GM23338 (cell line): ENCODE measurements around the gene SYTL1. TPM values are rescaled to one million over a fixed set of nuclear protein-coding genes. Genes with fewer than 3 reads are reported as not detected.

Experiments used
- ATAC-seq: fragments of 200-7000 bp; cut with Tn5 transposase; 3 replicates; pipeline ENCODE4 v1.9.1; 2020
- DNase-seq: peaks from one replicate; pipeline ENCODE4 v3.0.0-alpha.2; 2015; ENCODE audit warnings: low spot score
- H2AFZ ChIP-seq: fragments of 200-600 bp; sonication (generic); 2 replicates; pipeline ENCODE4 v1.8.0; 2016; ENCODE audit warnings: antibody characterized with exemption, mild to moderate bottlenecking, moderate library complexity
- H3F3A ChIP-seq: fragments of 200-600 bp; sonication (generic); replicated peaks from 2 replicates; pipeline ENCODE4 v1.8.0; 2017; ENCODE audit warnings: antibody characterized with exemption, mixed run types, low read depth
- H3K27ac ChIP-seq: fragments of 200-600 bp; sonication (generic); 2 replicates; pipeline ENCODE4 v1.6.1; 2016; ENCODE audit warnings: low read depth
- H3K27me3 ChIP-seq: fragments of 200-600 bp; sonication (generic); 2 replicates; pipeline ENCODE4 v1.8.0; 2016; ENCODE audit warnings: mild to moderate bottlenecking, mixed run types, moderate library complexity; ENCODE audit not compliant: insufficient read depth
- H3K36me3 ChIP-seq: fragments of 200-600 bp; sonication (generic); 2 replicates; pipeline ENCODE4 v1.8.0; 2016; ENCODE audit warnings: mild to moderate bottlenecking; ENCODE audit not compliant: insufficient read depth
- H3K4me1 ChIP-seq: fragments of 200-600 bp; sonication (generic); 2 replicates; pipeline ENCODE4 v1.8.0; 2016; ENCODE audit warnings: mild to moderate bottlenecking, moderate library complexity; ENCODE audit not compliant: insufficient read depth
- H3K4me2 ChIP-seq: fragments of 200-600 bp; sonication (generic); 2 replicates; pipeline ENCODE4 v1.7.1; 2017; ENCODE audit warnings: mixed run types
- H3K4me3 ChIP-seq: fragments of 200-600 bp; sonication (generic); 2 replicates; pipeline ENCODE4 v1.6.1; 2016; ENCODE audit warnings: mixed run types
- H3K79me2 ChIP-seq: fragments of 200-600 bp; sonication (generic); replicated peaks from 2 replicates; pipeline ENCODE4 v1.8.0; 2017; ENCODE audit warnings: mild to moderate bottlenecking; ENCODE audit not compliant: insufficient read depth
- H3K9me2 ChIP-seq: fragments of 200-600 bp; sonication (generic); 2 replicates; pipeline ENCODE4 v1.8.0; 2017; ENCODE audit not compliant: insufficient read depth
- H4K20me1 ChIP-seq: fragments of 200-600 bp; sonication (generic); replicated peaks from 2 replicates; pipeline ENCODE4 v1.8.0; 2017; ENCODE audit warnings: mild to moderate bottlenecking; ENCODE audit not compliant: insufficient read depth
- H3K27ac Mint-ChIP-seq: 2 replicates; pipeline ENCODE4 v1.8.0; 2020; ENCODE audit warnings: inconsistent platforms, mild to moderate bottlenecking, moderate library complexity, mixed read lengths
- H3K27me3 Mint-ChIP-seq: 3 replicates; pipeline ENCODE4 v1.8.0; 2022; ENCODE audit warnings: low read depth, mild to moderate bottlenecking, moderate library complexity, mixed read lengths, inconsistent platforms; ENCODE audit not compliant: insufficient read depth, poor library complexity
- H3K36me3 Mint-ChIP-seq: 3 replicates; pipeline ENCODE4 v1.8.0; 2021; ENCODE audit warnings: low read depth, mild to moderate bottlenecking, inconsistent platforms, moderate library complexity, mixed read lengths
- H3K4me1 Mint-ChIP-seq: 3 replicates; pipeline ENCODE4 v1.8.0; 2020; ENCODE audit warnings: mild to moderate bottlenecking, inconsistent platforms, mixed read lengths
- H3K4me3 Mint-ChIP-seq: 3 replicates; pipeline ENCODE4 v1.8.0; 2021; ENCODE audit warnings: moderate library complexity, mild to moderate bottlenecking, inconsistent platforms, mixed read lengths
- H3K9me3 Mint-ChIP-seq: 3 replicates; pipeline ENCODE4 v1.8.0; 2020; ENCODE audit warnings: moderate library complexity, mild to moderate bottlenecking, inconsistent platforms, mixed read lengths
- EZH2 ChIP-seq: fragments of 200-600 bp; sonication (generic); IDR thresholded peaks from one replicate; pipeline ENCODE4 v1.8.0; 2017; ENCODE audit warnings: antibody characterized with exemption, mild to moderate bottlenecking, low read depth; ENCODE audit not compliant: unreplicated experiment
- EZH2phosphoT487 ChIP-seq: fragments of 200-600 bp; sonication (generic); IDR thresholded peaks from one replicate; pipeline ENCODE4 v1.8.1; 2018; ENCODE audit warnings: antibody characterized with exemption; ENCODE audit not compliant: unreplicated experiment
- JUNB ChIP-seq: IDR thresholded peaks from one replicate; pipeline ENCODE4 v1.6.1; 2016; ENCODE audit warnings: antibody characterized with exemption; ENCODE audit not compliant: unreplicated experiment
- NANOG ChIP-seq: IDR thresholded peaks from 2 replicates; pipeline ENCODE4 v1.6.1; 2016; ENCODE audit warnings: antibody characterized with exemption, borderline replicate concordance
- POLR2AphosphoS5 ChIP-seq: IDR thresholded peaks from 2 replicates; pipeline ENCODE4 v1.6.1; 2016; ENCODE audit warnings: antibody characterized with exemption, low read depth
- STAT1 ChIP-seq: IDR thresholded peaks from one replicate; pipeline ENCODE4 v1.6.1; 2016; ENCODE audit warnings: antibody characterized with exemption; ENCODE audit not compliant: unreplicated experiment
- ZNF331 ChIP-seq: fragments of 250-450 bp; sonication (Bioruptor Pico); IDR thresholded peaks from 2 replicates; pipeline ENCODE4 v1.5.0; 2020; ENCODE audit warnings: low read depth, mild to moderate bottlenecking, moderate library complexity
- polyA plus RNA-seq: library from polyadenylated mRNA; unstranded; fragments of >200 nt; fragmentation: Nextera tagmentation; extraction: Ambion mirVana; gene quantifications from 2 replicates; pipeline ENCODE4 v1.2.1, GENCODE V29; 2016
- total RNA-seq: library from RNA; depleted of rRNA; stranded (reverse); fragments of >200 nt; shearing (Covaris generic); gene quantifications from 2 replicates; pipeline ENCODE4 v1.2.3, GENCODE V29; 2014
- TF ChIP-seq, protein P1 (sequence below): fragments of 250-450 bp; sonication (Bioruptor Pico); IDR thresholded peaks from 2 replicates; pipeline ENCODE4 v1.5.0; 2020; ENCODE audit warnings: mild to moderate bottlenecking, moderate library complexity
- TF ChIP-seq, protein P2 (sequence below): IDR thresholded peaks from 2 replicates; pipeline ENCODE4 v1.6.1; 2016; ENCODE audit warnings: antibody characterized with exemption

The SYTL1 gene
- total and polyA plus RNA-seq, 2 experiments from 2014 or later, result 4.9 to 12.3 TPM

DNA sequence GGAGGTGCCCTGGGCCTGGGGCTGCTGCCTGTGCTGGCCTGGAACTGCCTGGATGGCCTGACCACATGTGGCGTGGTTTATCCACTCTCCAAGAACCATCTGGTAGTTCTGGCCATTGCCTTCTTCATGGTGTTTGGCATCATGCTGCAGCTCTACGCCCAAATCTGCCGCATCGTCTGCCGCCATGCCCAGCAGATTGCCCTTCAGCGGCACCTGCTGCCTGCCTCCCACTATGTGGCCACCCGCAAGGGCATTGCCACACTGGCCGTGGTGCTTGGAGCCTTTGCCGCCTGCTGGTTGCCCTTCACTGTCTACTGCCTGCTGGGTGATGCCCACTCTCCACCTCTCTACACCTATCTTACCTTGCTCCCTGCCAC lies 52.4 kb downstream of the SYTL1 start (continued):
- TF ChIP-seq, protein P1, sequence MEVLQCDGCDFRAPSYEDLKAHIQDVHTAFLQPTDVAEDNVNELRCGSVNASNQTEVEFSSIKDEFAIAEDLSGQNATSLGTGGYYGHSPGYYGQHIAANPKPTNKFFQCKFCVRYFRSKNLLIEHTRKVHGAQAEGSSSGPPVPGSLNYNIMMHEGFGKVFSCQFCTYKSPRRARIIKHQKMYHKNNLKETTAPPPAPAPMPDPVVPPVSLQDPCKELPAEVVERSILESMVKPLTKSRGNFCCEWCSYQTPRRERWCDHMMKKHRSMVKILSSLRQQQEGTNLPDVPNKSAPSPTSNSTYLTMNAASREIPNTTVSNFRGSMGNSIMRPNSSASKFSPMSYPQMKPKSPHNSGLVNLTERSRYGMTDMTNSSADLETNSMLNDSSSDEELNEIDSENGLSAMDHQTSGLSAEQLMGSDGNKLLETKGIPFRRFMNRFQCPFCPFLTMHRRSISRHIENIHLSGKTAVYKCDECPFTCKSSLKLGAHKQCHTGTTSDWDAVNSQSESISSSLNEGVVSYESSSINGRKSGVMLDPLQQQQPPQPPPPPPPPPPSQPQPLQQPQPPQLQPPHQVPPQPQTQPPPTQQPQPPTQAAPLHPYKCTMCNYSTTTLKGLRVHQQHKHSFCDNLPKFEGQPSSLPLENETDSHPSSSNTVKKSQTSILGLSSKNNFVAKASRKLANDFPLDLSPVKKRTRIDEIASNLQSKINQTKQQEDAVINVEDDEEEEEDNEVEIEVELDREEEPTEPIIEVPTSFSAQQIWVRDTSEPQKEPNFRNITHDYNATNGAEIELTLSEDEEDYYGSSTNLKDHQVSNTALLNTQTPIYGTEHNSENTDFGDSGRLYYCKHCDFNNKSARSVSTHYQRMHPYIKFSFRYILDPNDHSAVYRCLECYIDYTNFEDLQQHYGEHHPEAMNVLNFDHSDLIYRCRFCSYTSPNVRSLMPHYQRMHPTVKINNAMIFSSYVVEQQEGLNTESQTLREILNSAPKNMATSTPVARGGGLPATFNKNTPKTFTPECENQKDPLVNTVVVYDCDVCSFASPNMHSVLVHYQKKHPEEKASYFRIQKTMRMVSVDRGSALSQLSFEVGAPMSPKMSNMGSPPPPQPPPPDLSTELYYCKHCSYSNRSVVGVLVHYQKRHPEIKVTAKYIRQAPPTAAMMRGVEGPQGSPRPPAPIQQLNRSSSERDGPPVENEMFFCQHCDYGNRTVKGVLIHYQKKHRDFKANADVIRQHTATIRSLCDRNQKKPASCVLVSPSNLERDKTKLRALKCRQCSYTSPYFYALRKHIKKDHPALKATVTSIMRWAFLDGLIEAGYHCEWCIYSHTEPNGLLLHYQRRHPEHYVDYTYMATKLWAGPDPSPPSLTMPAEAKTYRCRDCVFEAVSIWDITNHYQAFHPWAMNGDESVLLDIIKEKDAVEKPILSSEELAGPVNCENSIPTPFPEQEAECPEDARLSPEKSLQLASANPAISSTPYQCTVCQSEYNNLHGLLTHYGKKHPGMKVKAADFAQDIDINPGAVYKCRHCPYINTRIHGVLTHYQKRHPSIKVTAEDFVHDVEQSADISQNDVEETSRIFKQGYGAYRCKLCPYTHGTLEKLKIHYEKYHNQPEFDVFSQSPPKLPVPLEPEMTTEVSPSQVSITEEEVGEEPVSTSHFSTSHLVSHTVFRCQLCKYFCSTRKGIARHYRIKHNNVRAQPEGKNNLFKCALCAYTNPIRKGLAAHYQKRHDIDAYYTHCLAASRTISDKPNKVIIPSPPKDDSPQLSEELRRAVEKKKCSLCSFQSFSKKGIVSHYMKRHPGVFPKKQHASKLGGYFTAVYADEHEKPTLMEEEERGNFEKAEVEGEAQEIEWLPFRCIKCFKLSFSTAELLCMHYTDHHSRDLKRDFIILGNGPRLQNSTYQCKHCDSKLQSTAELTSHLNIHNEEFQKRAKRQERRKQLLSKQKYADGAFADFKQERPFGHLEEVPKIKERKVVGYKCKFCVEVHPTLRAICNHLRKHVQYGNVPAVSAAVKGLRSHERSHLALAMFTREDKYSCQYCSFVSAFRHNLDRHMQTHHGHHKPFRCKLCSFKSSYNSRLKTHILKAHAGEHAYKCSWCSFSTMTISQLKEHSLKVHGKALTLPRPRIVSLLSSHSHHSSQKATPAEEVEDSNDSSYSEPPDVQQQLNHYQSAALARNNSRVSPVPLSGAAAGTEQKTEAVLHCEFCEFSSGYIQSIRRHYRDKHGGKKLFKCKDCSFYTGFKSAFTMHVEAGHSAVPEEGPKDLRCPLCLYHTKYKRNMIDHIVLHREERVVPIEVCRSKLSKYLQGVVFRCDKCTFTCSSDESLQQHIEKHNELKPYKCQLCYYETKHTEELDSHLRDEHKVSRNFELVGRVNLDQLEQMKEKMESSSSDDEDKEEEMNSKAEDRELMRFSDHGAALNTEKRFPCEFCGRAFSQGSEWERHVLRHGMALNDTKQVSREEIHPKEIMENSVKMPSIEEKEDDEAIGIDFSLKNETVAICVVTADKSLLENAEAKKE (CRISPR knock-in tag), result no peak
- TF ChIP-seq EZH2, result no peak
- TF ChIP-seq, protein P2, sequence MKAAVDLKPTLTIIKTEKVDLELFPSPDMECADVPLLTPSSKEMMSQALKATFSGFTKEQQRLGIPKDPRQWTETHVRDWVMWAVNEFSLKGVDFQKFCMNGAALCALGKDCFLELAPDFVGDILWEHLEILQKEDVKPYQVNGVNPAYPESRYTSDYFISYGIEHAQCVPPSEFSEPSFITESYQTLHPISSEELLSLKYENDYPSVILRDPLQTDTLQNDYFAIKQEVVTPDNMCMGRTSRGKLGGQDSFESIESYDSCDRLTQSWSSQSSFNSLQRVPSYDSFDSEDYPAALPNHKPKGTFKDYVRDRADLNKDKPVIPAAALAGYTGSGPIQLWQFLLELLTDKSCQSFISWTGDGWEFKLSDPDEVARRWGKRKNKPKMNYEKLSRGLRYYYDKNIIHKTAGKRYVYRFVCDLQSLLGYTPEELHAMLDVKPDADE, result no peak

DNA sequence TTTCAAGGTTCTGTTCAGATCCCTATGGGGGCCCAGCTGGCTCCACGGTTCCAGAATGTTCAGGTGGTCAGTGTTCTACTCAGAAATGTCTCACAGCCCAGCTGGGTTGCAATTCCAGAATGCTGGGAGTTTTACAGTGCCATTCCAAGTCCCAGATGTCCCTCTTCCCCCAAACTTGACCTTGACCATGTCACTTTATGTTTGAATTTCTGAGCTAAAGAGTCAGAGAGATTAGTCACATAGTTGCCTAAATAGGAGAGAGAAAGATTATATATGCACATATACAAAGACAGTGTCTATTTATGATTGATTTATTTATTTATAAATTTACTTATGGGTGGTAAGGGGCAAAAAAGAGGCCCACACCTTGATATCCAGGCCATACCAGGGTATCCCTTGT lies 53.1 kb downstream of the SYTL1 start:
- Histone ChIP-seq H4K20me1 (no peaks in the 10 kb centered on the region), H2AFZ (no peak overlapping the region), H3K4me2 (no peak overlapping the region), H3K9me2 (no peaks in the 10 kb centered on the region), H3K27ac (no peak overlapping the region), H3K27me3 (no peaks in the 10 kb centered on the region), H3K79me2 (no peaks in the 10 kb centered on the region), H3F3A (peaks cover 7% of the 10 kb centered on the region; the same call in 1 of the 2 replicates), H3K4me1 (peaks cover 23% of the 10 kb centered on the region), H3K36me3 (no peaks in the 10 kb centered on the region), H3K4me3 (no peak overlapping the region)
- TF ChIP-seq EZH2phosphoT487, result no peak
- TF ChIP-seq ZNF331 (CRISPR knock-in tag), result no peak
- TF ChIP-seq STAT1, result no peak
- TF ChIP-seq NANOG, result no peak
- no peak for TF ChIP-seq EZH2
- TF ChIP-seq, protein P1 (CRISPR knock-in tag), result no peak
- no peak for TF ChIP-seq JUNB
- TF ChIP-seq POLR2AphosphoS5, result no peak
- ATAC-seq (no peak), DNase-seq (no peak)
- peaks cover 5% of the 10 kb centered on the region; the same call in 1 of the 3 replicates for H3K36me3 Mint-ChIP-seq
- H3K4me1 Mint-ChIP-seq, result peaks cover 46% of the 10 kb centered on the region
- no peak overlapping the region; the same call in 2 of the 3 replicates for H3K4me3 Mint-ChIP-seq
- no peaks in the 10 kb centered on the region for H3K9me3 Mint-ChIP-seq
- H3K27ac Mint-ChIP-seq, result no peak overlapping the region; the same call in 1 of the 2 replicates
- peaks cover 33% of the 10 kb centered on the region for H3K27me3 Mint-ChIP-seq
